ENCODE results near the gene CENPU.
A peak's percentile ranks its signal among the peaks of the same experiment; 100 is the strongest.
"Not testable (repeated sequence)": the region's sequence is repeated elsewhere in the genome, so short reads cannot be mapped to it uniquely, and the experiment has no call there.

The CENPU gene, protein sequence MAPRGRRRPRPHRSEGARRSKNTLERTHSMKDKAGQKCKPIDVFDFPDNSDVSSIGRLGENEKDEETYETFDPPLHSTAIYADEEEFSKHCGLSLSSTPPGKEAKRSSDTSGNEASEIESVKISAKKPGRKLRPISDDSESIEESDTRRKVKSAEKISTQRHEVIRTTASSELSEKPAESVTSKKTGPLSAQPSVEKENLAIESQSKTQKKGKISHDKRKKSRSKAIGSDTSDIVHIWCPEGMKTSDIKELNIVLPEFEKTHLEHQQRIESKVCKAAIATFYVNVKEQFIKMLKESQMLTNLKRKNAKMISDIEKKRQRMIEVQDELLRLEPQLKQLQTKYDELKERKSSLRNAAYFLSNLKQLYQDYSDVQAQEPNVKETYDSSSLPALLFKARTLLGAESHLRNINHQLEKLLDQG

DNA sequence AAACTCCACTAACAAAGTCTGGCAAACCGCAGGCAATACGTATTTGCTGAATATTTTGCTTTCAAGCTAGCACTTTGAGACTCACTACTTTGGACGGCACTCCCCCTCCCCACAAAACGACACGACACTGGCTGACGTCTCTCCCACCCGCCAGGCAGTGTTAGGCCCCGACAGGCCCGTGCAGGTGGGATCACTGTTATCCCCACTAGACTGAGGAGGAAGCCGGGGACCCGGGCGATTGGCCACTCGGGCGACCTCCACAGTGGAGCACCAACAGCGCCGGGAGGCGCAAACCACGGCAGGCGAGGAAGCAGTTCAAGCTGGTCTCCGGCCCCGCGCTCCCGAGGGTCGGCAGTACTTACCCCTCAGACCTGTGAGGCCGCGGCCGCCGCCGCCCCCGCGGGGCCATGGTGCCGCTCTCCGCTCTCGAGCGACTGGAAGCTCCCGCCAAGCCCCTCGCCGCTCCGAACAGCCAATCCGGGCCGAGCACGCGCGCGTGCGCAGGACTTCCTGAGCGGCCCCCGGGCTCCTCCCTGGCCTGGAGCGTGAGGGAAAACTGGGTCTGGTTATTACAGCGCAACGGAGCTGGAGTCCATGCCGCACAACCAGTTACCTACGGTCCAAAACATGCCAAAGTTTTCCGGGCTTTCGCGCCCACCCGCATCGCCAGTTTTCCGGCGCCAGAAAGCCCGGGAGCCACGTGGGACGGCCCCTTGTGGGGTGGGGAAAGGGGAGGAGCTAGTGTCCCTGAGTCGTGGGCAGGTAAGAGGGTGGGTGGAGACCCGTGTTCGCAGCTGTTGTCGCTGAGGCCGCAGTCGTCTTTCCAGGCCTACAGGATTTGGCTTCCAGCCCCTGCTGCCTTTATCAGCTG lies at the start of gene CENPU:
Gene CENPU, minus strand, starts transcription at position 443 of the 871 bp plus-strand sequence. Its CDS starts 34 bp downstream, at position 409.
- DNase-seq (ENCODE audit: low read depth), result peak; percentile 99

DNA sequence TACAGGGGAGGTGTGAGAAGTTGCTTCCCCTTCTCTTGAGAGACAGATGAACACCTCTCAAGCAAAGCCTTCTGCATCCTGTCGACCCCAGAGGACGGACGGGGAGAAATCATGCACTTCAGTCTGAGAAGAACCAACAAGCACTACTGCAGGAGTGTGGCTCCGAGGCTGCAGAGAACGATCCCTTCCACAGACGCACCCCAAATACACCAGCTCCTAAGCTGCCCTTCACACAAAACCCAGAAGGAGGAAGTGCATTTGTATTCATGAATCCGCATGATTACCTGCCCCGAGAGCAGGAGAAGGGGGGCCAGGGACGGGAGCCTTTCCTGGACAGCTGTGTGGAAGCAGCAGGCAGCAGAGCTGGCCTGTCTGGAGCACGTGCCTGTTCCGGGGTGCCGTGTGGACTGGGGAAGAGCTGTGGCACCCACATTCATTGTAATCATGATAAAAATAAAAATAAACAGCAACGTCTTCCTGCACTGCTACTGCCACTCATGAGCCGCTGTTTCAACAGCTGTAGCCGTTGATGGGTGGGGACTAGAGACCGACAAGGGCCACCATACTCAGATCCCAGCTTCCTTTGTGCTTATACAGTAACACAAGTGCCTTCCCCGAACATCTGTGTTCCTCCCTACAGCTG lies 49.0 kb upstream of the CENPU start:
- DNase-seq (ENCODE audit: low read depth), result no peak

DNA sequence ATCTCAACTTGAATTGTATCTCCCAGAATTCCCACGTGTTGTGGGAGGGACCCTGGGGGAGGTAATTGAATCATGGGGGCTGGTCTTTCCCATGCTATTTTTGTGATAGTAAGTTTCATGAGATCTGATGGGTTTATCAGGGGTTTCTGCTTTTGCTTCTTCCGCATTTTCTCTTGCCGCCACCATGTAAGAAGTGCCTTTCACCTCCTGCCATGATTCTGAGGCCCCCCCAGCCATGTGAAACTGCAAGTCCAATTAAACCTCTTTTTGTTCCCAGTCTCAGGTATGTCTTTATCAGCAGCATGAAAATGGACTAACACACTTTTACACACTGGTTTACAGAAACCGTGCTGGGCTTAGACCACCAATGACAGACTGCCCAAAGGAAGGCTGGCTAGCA lies 45.3 kb upstream of the CENPU start:
- not testable (repeated sequence) for DNase-seq (ENCODE audit: low read depth)

DNA sequence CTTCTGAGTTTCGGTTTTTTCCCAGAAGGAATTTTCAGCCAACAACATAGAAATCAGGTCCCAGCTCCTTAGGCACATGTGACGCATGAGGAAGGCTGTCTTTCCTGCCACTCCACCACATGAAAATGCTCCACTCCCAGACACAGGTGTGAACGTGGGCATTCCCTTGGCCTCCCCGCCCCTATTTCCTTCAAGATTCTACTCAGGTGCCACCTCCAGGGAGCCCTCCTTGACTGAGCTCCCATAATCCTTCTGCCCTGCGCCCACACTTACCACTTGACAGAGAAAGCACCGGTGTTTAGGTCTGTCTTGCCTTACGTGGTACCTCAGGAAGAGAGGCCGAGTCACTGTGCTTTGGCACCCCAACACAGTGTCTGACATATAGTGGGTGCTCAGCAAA lies 44.4 kb upstream of the CENPU start:
- no peak for DNase-seq (ENCODE audit: low read depth)

DNA sequence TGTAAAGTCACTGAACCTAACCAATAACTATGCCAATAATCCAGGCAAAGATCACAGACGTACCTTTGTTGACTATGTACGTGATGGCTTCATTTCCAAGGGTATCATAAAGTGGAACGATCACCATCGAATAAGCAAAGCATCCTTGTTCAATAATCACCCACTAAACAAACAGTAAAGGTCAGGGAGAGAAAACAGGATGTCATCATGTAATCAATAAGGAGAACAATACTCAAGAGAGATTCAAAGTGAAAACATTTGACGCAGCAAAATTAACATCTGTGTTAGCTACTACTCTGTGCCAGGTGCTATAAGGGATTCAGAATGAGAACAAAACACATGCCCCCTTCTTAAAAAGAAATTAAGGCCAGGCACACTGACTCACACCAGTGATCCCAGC lies 42.9 kb upstream of the CENPU start:
- DNase-seq (ENCODE audit: low read depth), result no peak

DNA sequence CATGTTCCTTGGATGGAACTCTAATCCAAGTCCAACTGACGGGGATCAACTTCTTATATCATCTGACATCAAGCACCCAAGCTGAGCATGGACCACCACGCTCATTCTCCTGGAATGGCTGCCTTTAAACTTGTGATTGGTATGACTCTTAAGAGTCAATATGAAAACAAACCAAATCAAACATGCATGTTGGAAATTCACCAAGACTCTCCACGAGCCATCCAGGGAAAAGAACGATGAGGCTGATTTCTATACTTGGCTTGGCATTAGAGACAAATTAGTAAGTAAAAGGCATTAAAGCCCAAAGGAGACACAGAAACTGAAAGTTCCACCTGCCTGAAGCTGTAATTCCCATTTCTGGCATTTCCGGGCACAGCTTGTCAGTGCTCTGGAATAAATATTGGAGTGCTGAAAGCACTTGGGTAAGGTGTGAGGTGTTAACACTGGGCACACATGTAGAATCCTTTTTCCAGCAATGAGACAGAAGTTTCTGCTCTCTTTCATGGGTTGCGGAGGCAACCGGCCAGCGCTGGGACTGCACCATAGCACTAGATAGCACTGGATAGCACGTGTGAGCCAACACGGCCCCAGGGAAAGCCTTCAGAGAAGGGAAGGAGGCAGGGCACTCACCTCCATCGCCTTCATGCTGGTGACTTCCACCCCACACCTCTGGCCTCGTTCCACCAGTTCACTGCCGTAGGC lies 42.1 kb upstream of the CENPU start:
- no peak for DNase-seq (ENCODE audit: low read depth)

DNA sequence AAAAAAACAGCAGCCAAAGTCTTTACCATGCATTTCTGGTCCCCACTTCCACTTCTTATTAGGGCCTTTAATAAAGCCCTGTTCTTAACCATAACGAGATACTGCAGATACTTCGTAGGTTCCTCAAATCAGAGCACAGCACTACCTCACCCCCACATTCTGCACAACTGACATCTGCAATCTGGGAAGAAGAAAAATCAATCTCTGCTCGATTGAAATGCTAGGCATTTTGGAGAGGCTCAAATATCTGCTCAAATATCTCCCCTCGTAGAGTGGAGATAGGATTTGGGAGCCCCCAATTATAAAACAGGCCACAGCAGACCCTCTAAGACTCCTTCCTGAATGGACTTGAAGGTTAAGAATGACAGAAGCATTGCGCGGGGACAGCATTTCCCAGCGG lies 40.3 kb upstream of the CENPU start:
- no peak for DNase-seq (ENCODE audit: low read depth)

DNA sequence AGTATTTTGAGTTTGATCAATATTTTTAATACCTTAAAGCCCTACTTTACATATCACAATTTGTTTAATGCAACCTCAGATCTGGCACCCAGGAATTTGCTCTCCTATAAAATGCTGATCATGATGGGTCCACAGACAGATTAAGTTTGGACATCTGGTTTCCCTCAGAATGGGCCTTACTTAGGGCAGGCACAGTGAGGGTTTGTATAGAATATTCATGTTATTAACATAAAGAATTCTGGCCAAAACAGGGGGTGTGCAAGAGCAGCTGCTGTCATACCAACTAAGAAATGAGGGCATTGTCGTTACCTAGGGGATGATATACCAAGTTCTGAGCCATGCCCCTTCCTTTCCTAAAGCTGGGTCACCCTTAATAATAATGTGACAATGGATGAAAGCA lies 37.5 kb upstream of the CENPU start:
- no peak for DNase-seq (ENCODE audit: low read depth)

DNA sequence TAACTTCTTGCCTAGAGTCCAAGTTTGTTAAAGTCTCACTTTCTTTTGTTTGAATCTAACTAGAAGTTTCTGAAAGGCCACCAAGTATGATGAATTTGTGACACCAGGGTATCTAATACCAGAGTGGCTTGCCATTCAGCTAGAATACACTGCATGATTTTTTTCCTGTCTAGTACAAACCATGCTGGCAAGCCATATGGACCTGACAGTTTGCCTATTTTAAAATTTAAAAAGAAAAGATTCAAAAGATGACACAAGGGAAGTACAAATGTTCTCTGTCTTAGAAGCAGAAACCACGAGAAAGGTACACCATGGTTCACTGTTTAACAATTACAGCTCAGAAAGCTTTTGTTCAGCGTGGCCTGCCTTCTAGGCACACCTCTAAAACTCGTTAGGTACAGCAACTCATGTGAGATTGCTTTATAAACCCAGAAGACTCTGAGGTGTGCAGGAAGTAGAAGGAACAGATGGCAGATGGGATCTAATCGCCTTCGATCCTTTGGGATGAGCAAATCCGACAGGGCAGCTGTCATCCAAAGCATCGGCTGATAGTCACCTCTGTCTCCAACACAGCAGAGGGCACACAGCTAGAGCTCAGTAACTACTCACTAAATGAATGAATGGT lies 35.4 kb upstream of the CENPU start:
- no peak for DNase-seq (ENCODE audit: low read depth)

DNA sequence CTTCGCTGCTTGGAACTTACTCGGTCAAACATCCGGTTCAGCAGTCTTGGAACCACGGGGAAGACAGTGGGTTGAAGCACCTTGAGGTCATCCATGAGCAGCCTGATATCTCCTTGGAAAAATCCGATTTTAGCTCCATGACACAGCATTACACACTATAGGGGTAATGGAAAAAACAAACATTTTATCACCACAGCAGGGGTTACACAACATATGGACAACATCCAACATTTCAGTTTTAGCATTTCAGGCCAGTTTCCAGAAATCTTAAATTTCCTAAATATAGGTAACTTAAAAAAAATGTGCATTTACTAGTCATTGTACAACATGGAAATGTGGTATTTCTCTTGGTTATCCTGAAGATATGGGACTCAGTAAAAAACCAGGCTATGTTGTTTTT lies 34.4 kb upstream of the CENPU start:
- no peak for DNase-seq (ENCODE audit: low read depth)

DNA sequence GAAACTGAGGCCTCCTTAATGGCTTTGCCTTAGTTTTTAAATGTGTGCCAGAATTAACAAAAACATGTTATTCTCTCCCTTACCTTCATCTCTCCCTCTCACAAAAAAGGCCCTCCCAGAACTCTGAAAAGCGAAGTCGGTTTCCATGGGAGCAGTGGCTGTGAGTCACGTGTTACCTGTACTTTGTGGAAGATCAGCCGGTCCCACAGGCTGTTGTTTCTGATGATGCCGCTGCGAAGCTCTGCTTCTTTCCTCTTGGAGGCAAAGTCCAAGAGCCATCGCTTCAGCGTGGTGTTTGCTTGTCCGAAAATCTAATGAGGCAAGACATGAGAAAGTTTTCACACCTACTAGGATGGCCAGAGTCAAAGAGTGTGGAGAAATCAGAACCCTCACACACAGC lies 32.5 kb upstream of the CENPU start:
- DNase-seq (ENCODE audit: low read depth), result no peak

DNA sequence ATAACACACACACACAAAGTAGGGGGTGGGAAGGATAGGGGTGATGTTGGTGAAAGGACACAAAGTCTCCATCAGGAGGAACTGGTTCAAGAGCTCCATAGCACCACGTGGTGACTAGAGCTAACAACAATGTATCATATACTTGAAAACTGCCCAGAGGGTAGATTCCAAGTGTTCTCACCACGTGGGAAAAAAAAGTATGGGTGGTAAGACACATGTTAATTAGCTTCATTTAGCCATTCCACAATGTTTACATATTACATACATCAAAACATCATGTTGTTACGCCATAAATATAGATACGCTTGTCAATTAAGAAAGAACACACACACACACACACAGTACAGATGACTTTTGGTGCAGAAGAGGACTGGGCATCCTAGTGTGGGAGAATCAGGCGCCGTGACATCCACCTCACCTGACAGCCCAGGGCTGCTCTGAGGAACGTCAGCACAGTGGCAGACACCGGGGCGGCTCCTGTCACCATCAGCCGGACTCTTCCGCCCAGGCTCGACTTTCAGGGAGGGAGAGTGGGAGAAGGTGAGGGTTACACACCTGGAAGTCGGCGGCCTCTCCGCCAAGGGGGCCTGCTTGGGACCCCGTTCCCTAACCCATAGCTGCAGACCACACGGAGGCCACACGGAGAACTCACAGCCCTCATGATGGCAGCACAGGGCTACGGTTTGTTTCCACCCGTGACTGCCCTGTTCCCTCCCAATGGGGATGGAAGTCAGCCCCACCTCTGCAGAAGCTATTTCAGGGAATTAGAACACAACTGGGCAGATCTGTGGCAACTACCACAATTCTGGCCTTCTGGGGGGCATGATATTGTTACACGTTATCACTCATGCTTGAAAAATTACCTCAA lies 31.8 kb upstream of the CENPU start:
- no peak for DNase-seq (ENCODE audit: low read depth)

DNA sequence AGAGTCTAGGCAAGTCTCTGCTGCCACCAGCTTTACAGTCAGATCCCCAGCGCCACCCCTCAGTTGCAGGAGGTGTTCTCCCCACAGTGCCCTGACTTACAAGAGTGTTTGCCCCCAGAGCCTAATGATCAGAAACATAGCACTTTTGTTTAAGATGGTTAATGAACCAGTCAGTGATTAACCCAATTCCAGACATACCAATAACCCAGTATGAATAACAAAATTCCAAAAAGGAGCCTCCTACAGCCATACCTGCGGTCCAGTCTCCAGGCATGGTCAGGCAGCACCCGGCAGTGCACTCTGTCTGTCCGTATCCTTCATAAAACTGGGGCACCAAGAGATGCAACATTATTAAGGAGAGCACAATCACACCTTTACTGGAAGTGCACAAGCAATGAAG lies 30.7 kb upstream of the CENPU start:
- DNase-seq (ENCODE audit: low read depth), result no peak

DNA sequence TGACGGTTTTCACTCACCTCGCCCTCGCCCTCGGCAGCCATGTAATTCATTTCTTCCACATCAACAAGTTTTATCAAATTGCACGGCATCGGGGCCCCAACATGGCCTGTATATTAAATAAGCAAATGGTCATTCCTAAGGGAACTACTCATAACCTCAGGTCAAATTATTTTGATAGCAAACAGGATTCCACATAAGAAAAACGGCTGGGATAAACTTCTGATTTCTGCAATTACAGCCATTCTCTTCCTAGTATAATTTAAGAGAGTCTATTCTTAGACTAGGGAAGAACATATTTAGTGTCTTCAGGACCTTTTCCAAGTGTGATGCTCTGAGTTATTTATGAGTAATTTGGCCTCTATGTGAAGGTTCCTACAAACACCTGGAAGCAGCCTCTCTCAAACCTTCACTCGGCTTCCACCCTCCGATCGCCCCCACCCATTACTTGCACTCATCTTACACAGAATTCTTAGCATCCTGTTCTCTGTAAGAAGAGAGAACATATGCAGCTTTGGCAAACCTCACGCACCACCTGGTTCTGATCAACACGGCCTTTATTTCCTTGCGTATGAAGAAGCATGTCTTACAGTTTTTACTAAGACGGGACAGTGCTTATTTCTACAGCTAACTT lies 29.4 kb upstream of the CENPU start:
- DNase-seq (ENCODE audit: low read depth), result peak; percentile 33

DNA sequence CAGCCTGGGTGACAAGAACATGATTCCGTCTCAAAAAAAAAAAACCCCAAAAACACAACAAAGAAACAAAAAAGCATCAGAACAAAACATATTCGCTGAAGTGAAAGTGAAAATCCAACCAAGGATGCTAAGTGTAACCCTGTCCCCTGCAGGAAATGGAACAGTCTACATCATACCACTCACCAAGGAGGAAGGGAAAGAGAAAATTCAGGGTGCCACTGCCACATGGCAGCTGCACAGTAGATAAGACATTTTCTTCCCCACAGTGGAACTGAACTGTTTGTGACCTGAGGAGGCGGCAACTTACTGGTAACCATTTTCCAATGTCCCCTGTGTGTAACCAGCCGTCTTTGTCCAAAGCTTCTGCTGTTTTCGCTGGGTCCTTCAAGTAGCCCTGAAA lies 28.2 kb upstream of the CENPU start:
- no peak for DNase-seq (ENCODE audit: low read depth)

DNA sequence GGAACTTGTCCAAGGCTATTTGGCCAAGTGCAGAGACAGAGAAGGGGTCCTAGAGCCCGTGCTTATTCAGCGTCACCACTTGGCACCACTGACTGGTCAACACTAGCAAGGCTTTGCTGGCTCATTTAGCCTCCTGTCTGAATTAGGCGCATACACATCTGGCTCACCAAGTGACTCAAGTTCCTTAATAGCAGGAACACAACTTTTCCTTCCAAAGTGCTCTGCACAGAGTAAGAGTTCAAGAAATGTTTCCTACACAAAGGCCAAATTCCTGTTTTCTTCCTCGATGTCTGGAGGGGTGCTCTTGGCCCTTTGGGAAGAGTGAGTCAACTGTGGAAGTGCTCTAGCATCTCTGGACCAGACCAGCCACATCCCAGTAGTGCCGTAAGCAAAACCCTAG lies 26.8 kb upstream of the CENPU start:
- DNase-seq (ENCODE audit: low read depth), result no peak

DNA sequence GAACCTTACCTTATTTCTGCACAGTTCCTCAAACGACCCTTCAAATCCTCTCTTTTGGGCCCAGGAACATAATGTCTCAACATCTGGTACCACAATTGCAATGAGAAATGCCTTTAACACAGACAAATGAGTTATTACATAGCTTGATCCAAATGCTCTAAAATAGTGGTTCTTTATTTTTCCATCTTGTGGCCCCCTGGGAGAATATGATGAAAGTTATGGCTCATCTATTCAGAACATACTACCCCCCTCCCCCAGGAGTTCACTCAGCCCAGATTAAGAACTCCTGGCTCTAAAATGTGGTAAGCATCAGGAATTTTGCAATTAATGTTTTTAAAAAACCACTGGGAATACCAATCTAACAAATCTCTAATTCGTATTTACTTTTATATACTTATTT lies 23.9 kb upstream of the CENPU start:
- no peak for DNase-seq (ENCODE audit: low read depth)

DNA sequence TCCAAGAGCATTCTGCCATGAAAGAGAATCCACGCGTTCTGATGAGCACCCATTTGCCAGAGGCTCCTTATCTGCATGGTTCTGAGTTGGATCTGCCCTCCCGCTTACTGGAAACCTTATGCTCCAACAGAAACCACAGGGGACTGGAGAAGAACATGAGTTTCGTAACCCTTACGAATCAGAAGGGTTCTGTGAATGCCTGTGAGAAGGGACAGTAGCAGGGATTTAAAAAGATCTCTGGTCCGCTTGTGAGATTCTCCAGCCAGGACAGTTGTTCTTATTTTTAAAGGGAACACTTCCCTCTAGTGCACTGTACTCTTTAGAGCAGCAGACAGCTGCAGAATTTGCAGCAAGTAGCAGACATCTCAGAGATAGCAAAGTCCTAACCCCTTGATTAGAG lies 22.5 kb upstream of the CENPU start:
- DNase-seq (ENCODE audit: low read depth), result peak; percentile 76

DNA sequence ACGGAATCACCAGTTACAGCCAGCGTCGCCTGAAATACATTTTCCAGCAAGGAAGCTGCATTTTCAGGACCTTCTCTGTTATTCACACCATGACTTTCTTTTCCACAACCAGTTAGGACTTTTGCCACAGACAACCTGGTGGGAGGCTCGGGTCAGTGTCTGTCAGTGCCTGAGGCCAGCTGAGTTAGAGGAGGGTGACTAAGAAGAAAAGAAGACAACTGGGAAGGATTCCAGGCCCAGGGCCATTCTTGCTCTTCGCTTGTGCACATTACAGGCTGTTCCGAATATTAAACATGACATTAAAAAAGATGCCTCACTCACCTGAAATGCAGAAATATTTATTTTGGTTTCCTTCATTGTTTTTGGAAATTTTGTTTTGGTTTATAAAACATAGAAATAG lies 21.4 kb upstream of the CENPU start:
- DNase-seq (ENCODE audit: low read depth), result peak; percentile 71
